IMR-90 (cell line): Measurements from ENCODE around the gene MT1X. TPM values are rescaled to one million over a fixed set of nuclear protein-coding genes. Genes with fewer than 3 reads are reported as not detected.

ENCODE experiments used
- ATAC-seq: fragments of 200-7000 bp; cut with Tn5 transposase; 2 replicates; pipeline ENCODE4 v1.9.1; 2020; ENCODE audit warnings: low read depth, mild to moderate bottlenecking, moderate library complexity
- BruUV-seq: library from RNA; stranded (reverse); fragments of 400-500 nt; replicated peaks from 2 replicates; lab custom pipeline; 2021; lab: Mats Ljungman, UMichigan
- CTCF ChIA-PET: fragments of 300-600 bp; formaldehyde crosslinking; extraction: SDS; loops from one replicate; lab custom pipeline; 2021; ENCODE audit warnings: antibody characterized with exemption; lab: Yijun Ruan, JAX
- POLR2A ChIA-PET: fragments of 300-600 bp; sonication (Branson Sonifier 250); formaldehyde crosslinking; loops from one replicate; lab custom pipeline; 2022; ENCODE audit warnings: antibody characterized with exemption; ENCODE audit not compliant: unreplicated experiment; lab: Charles Lee
- DNase-seq: peaks from one replicate; pipeline ENCODE4 v3.0.0; 2013
- H2AFZ ChIP-seq: replicated peaks from 2 replicates; pipeline ENCODE3; 2013; ENCODE audit warnings: low read length, mild to moderate bottlenecking; ENCODE audit not compliant: poor library complexity
- H2AK5ac ChIP-seq: 2 replicates; pipeline ENCODE4 v1.6.1; 2013; ENCODE audit warnings: low read depth, low read length, inconsistent platforms
- H2AK9ac ChIP-seq: replicated peaks from 2 replicates; pipeline ENCODE3; 2013; ENCODE audit warnings: mild to moderate bottlenecking, low read depth, low read length, moderate library complexity; ENCODE audit not compliant: poor library complexity
- H2BK120ac ChIP-seq: 2 replicates; pipeline ENCODE4 v1.6.1; 2013; ENCODE audit warnings: low read depth, low read length, inconsistent platforms
- H2BK15ac ChIP-seq: 3 replicates; pipeline ENCODE4 v1.6.1; 2013; ENCODE audit warnings: low read depth, low read length, inconsistent platforms
- H2BK20ac ChIP-seq: 2 replicates; pipeline ENCODE4 v1.6.1; 2013; ENCODE audit warnings: low read depth, mild to moderate bottlenecking, inconsistent platforms, low read length, moderate library complexity
- H2BK5ac ChIP-seq: 2 replicates; pipeline ENCODE4 v1.6.1; 2013; ENCODE audit warnings: mild to moderate bottlenecking, low read depth, low read length, inconsistent platforms; ENCODE audit not compliant: poor library complexity, severe bottlenecking
- H3K14ac ChIP-seq: replicated peaks from 2 replicates; pipeline ENCODE4 v1.6.1; 2013; ENCODE audit warnings: low read depth, low read length, inconsistent platforms
- H3K18ac ChIP-seq: 2 replicates; pipeline ENCODE4 v1.6.1; 2013; ENCODE audit warnings: low read depth, low read length, control low read depth
- H3K23ac ChIP-seq: 2 replicates; pipeline ENCODE4 v1.6.1; 2013; ENCODE audit warnings: low read depth, low read length, inconsistent platforms
- H3K27ac ChIP-seq: 2 replicates; pipeline ENCODE4 v1.5.1; 2013; ENCODE audit warnings: mild to moderate bottlenecking, control low read depth, low read length; ENCODE audit not compliant: insufficient read depth
- H3K27me3 ChIP-seq: 2 replicates; pipeline ENCODE4 v1.6.1; 2013; ENCODE audit warnings: low read length; ENCODE audit not compliant: control insufficient read depth, insufficient read depth
- H3K36me3 ChIP-seq: 2 replicates; pipeline ENCODE4 v1.6.1; 2013; ENCODE audit warnings: low read length, mixed read lengths; ENCODE audit not compliant: control insufficient read depth, insufficient read depth
- H3K4ac ChIP-seq: 2 replicates; pipeline ENCODE4 v1.6.1; 2013; ENCODE audit warnings: low read depth, low read length, inconsistent platforms
- H3K4me1 ChIP-seq: 2 replicates; pipeline ENCODE4 v1.6.1; 2013; ENCODE audit warnings: low read length, mixed read lengths; ENCODE audit not compliant: control insufficient read depth, insufficient read depth
- H3K4me2 ChIP-seq: 2 replicates; pipeline ENCODE4 v1.6.1; 2013; ENCODE audit warnings: low read depth, mild to moderate bottlenecking, control low read depth, low read length, moderate library complexity
- H3K4me3 ChIP-seq: 2 replicates; pipeline ENCODE4 v1.5.1; 2013; ENCODE audit warnings: low read depth, mild to moderate bottlenecking, control low read depth, low read length, moderate library complexity; ENCODE audit not compliant: insufficient read depth
- H3K56ac ChIP-seq: 2 replicates; pipeline ENCODE4 v1.6.1; 2013; ENCODE audit warnings: low read length, inconsistent platforms; ENCODE audit not compliant: insufficient read depth; ENCODE audit errors: extremely low read depth
- H3K79me1 ChIP-seq, 2 experiments: 2 replicates each; pipeline ENCODE4 v1.6.1; 2013; ENCODE audit warnings: low read length in 2 of 2, inconsistent platforms in 1 of 2, low read depth in 1 of 2
- H3K9ac ChIP-seq: 2 replicates; pipeline ENCODE4 v1.6.1; 2013; ENCODE audit warnings: low read depth, low read length, control low read depth
- H3K9me1 ChIP-seq: 2 replicates; pipeline ENCODE4 v1.6.1; 2013; ENCODE audit warnings: low read length, inconsistent platforms; ENCODE audit not compliant: insufficient read depth
- H3K9me3 ChIP-seq: 2 replicates; pipeline ENCODE4 v1.6.1; 2013; ENCODE audit warnings: low read length; ENCODE audit not compliant: control insufficient read depth, insufficient read depth
- H4K20me1 ChIP-seq: 2 replicates; pipeline ENCODE4 v1.6.1; 2013; ENCODE audit warnings: low read length, inconsistent platforms; ENCODE audit not compliant: insufficient read depth
- H4K5ac ChIP-seq: 2 replicates; pipeline ENCODE4 v1.6.1; 2013; ENCODE audit warnings: mild to moderate bottlenecking, low read depth, low read length, control low read depth
- H4K8ac ChIP-seq, 2 experiments: 2 replicates each; pipeline ENCODE4 v1.6.1; 2013; ENCODE audit warnings: low read depth in 2 of 2, low read length in 2 of 2, control low read depth in 1 of 2, inconsistent platforms in 1 of 2
- H4K91ac ChIP-seq: 2 replicates; pipeline ENCODE4 v1.6.1; 2013; ENCODE audit warnings: low read depth, low read length, inconsistent platforms; ENCODE audit not compliant: insufficient read depth
- BHLHE40 ChIP-seq: fragments of 150-350 bp; IDR thresholded peaks from 2 replicates; pipeline ENCODE4 v1.6.1; 2016; ENCODE audit warnings: mild to moderate bottlenecking, low read depth, low read length
- CEBPB ChIP-seq: IDR thresholded peaks from 2 replicates; pipeline ENCODE4 v1.6.1; 2012; ENCODE audit warnings: low read depth, low read length, improper control_type of control experiment
- CHD1 ChIP-seq: IDR thresholded peaks from 2 replicates; pipeline ENCODE4 v1.6.1; 2012; ENCODE audit warnings: low read depth, low read length, improper control_type of control experiment
- CTCF ChIP-seq: conservative IDR thresholded peaks from 2 replicates; pipeline ENCODE4 v1.5.1; 2012; ENCODE audit warnings: mild to moderate bottlenecking, low read depth, low read length, improper control_type of control experiment
- FOS ChIP-seq: fragments of 150-350 bp; IDR thresholded peaks from 2 replicates; pipeline ENCODE4 v1.6.1; 2016; ENCODE audit warnings: low read depth, low read length
- MAFK ChIP-seq: IDR thresholded peaks from 2 replicates; pipeline ENCODE4 v1.6.1; 2012; ENCODE audit warnings: low read depth, low read length, improper control_type of control experiment
- MAZ ChIP-seq: IDR thresholded peaks from 2 replicates; pipeline ENCODE4 v1.6.1; 2012; ENCODE audit warnings: low read depth, mild to moderate bottlenecking, low read length, improper control_type of control experiment, moderate library complexity, borderline replicate concordance
- MXI1 ChIP-seq: IDR thresholded peaks from 2 replicates; pipeline ENCODE4 v1.6.1; 2012; ENCODE audit warnings: low read depth, mild to moderate bottlenecking, low read length, moderate library complexity, borderline replicate concordance
- NFE2L2 ChIP-seq: fragments of 150-350 bp; IDR thresholded peaks from 2 replicates; pipeline ENCODE4 v1.6.1; 2016; ENCODE audit warnings: low read depth, mild to moderate bottlenecking, low read length
- POLR2A ChIP-seq: IDR thresholded peaks from 2 replicates; pipeline ENCODE4 v1.6.1; 2012; ENCODE audit warnings: mild to moderate bottlenecking, low read depth, low read length
- RAD21 ChIP-seq: IDR thresholded peaks from 2 replicates; pipeline ENCODE4 v1.6.1; 2012; ENCODE audit warnings: low read length, improper control_type of control experiment
- RCOR1 ChIP-seq: IDR thresholded peaks from 2 replicates; pipeline ENCODE4 v1.6.1; 2012; ENCODE audit warnings: mild to moderate bottlenecking, low read length, improper control_type of control experiment; ENCODE audit not compliant: insufficient replicate concordance
- RFX5 ChIP-seq: IDR thresholded peaks from 2 replicates; pipeline ENCODE4 v1.8.0; 2012; ENCODE audit warnings: low read depth, mild to moderate bottlenecking, low read length, moderate library complexity
- SMC3 ChIP-seq: fragments of 150-350 bp; IDR thresholded peaks from 2 replicates; pipeline ENCODE4 v1.6.1; 2016; ENCODE audit warnings: low read depth, mild to moderate bottlenecking, antibody characterized with exemption, low read length, moderate library complexity
- WGBS, 2 experiments: methylation state at CpG; one replicate each; pipeline versions ENCODE4 v1.1.5 to v1.1.7; 2013; ENCODE audit warnings: missing lambda C conversion rate in 2 of 2; ENCODE audit not compliant: insufficient read length in 1 of 2; ENCODE audit errors: extremely low coverage in 2 of 2; 5-methylcytosine and 5-hydroxymethylcytosine counted together
- dilution Hi-C: fragments of 300-500 bp; cut with HindIII; formaldehyde crosslinking; loops from one replicate; pipeline ENCODE4 v1.14.3; 2018; ENCODE audit warnings: low sequenced_read_pairs; ENCODE audit not compliant: unreplicated experiment
- in situ Hi-C: fragments of 300-500 bp; cut with MboI; formaldehyde crosslinking; loops from 3 replicates; pipeline ENCODE4 v1.14.3; 2019; ENCODE audit warnings: low sequenced_read_pairs, inconsistent platforms, mixed read lengths
- intact Hi-C: fragments of 100-400 bp; cut with micrococcal nuclease; formaldehyde crosslinking; loops from 2 replicates; pipeline ENCODE4 v1.10.0; 2022
- polyA plus RNA-seq, 3 experiments: library from polyadenylated mRNA; depleted of rRNA; stranded (reverse); fragments of >200 nt; gene quantifications; 2 replicates each; pipeline ENCODE4 v1.2.3, GENCODE V29; 2012; ENCODE audit warnings: low replicate concordance in 1 of 3
- total RNA-seq: library from RNA; depleted of rRNA; stranded (reverse); fragments of >200 nt; gene quantifications from 2 replicates; pipeline ENCODE4 v1.2.3, GENCODE V29; 2012
- TF ChIP-seq, protein P1 (sequence below): fragments of 150-350 bp; IDR thresholded peaks from 2 replicates; pipeline ENCODE4 v1.6.1; 2017; ENCODE audit warnings: mild to moderate bottlenecking, antibody characterized with exemption, low read length, low read depth
- TF ChIP-seq, protein P2 (sequence below): fragments of 150-350 bp; IDR thresholded peaks from 2 replicates; pipeline ENCODE4 v1.6.1; 2016; ENCODE audit warnings: low read depth, mild to moderate bottlenecking, low read length, moderate library complexity, borderline replicate concordance

Gene MT1X
- total and polyA plus RNA-seq, 2 of the 4 experiments (the other 2 are of a cell fraction): 5.6 to 170 TPM

GRCh38 chr16:56636616-56637413, 45.5 kb upstream of the MT1X start:
- no peak overlapping the region for H2BK20ac ChIP-seq
- H4K5ac ChIP-seq: no peak overlapping the region
- no peaks in the 10 kb centered on the region for H3K9me1 ChIP-seq
- no peak overlapping the region for H3K18ac ChIP-seq
- H3K4me2 ChIP-seq: no peak overlapping the region
- WGBS, 2 experiments: no CpG with 5 or more reads among the region's 9 CpGs
- CTCF ChIA-PET: no interaction called here
- H3K14ac ChIP-seq: no peak overlapping the region
- H2BK15ac ChIP-seq: no peak overlapping the region
- no peaks in the 10 kb centered on the region for H3K36me3 ChIP-seq
- H3K27ac ChIP-seq: no peak overlapping the region
- H3K23ac ChIP-seq: no peak overlapping the region
- no peak overlapping the region for H2AK9ac ChIP-seq
- no peak overlapping the region for H4K91ac ChIP-seq
- H4K20me1 ChIP-seq: no peaks in the 10 kb centered on the region
- no peaks in the 10 kb centered on the region for H3K79me1 ChIP-seq
- POLR2A ChIA-PET: no interaction called here
- no peak overlapping the region for H2BK120ac ChIP-seq
- no peak overlapping the region for H4K8ac ChIP-seq
- intact Hi-C loops: no loop called here
- H3K9me3 ChIP-seq: peaks cover 2% of the 10 kb centered on the region; the same call in 1 of the 2 replicates
- TF ChIP-seq, protein P1, sequence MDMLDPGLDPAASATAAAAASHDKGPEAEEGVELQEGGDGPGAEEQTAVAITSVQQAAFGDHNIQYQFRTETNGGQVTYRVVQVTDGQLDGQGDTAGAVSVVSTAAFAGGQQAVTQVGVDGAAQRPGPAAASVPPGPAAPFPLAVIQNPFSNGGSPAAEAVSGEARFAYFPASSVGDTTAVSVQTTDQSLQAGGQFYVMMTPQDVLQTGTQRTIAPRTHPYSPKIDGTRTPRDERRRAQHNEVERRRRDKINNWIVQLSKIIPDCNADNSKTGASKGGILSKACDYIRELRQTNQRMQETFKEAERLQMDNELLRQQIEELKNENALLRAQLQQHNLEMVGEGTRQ: no peak
- no peak for TF ChIP-seq BHLHE40
- no peak for TF ChIP-seq NFE2L2
- TF ChIP-seq RAD21: no peak
- no peak for TF ChIP-seq SMC3
- TF ChIP-seq FOS: no peak
- no peak for TF ChIP-seq CEBPB
- TF ChIP-seq RFX5: no peak
- TF ChIP-seq MAFK: no peak
- TF ChIP-seq RCOR1: no peak
- TF ChIP-seq MXI1: no peak
- TF ChIP-seq POLR2A: no peak
- no peak for TF ChIP-seq CHD1
- TF ChIP-seq CTCF: no peak
- TF ChIP-seq, protein P2, sequence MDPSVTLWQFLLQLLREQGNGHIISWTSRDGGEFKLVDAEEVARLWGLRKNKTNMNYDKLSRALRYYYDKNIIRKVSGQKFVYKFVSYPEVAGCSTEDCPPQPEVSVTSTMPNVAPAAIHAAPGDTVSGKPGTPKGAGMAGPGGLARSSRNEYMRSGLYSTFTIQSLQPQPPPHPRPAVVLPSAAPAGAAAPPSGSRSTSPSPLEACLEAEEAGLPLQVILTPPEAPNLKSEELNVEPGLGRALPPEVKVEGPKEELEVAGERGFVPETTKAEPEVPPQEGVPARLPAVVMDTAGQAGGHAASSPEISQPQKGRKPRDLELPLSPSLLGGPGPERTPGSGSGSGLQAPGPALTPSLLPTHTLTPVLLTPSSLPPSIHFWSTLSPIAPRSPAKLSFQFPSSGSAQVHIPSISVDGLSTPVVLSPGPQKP: no peak
- no peak for TF ChIP-seq MAZ
- H3K27me3 ChIP-seq: peaks cover 89% of the 10 kb centered on the region
- H3K4me3 ChIP-seq: no peak overlapping the region
- no peak overlapping the region for H2BK5ac ChIP-seq
- no peak for ATAC-seq
- no peak overlapping the region for H3K9ac ChIP-seq
- no peak overlapping the region for H2AK5ac ChIP-seq
- H2AFZ ChIP-seq: no peak overlapping the region
- no peaks in the 10 kb centered on the region; the same call in 1 of the 2 replicates for H3K4me1 ChIP-seq
- dilution Hi-C loops: no loop called here
- in situ Hi-C loops: no loop called here
- no peak overlapping the region for H3K4ac ChIP-seq
- BruUV-seq: no TSS peak
- no peak overlapping the region for H3K56ac ChIP-seq
- no peak for DNase-seq
